GM10266 (cell line): Measurements from ENCODE around the gene EEFSEC.

Experiments used
- DNase-seq: peaks from one replicate; pipeline ENCODE4 v3.0.0; 2012; ENCODE audit errors: extremely low spot score
- TF ChIP-seq, protein P1 (sequence below): IDR thresholded peaks from 2 replicates; pipeline ENCODE4 v1.5.1; 2012; ENCODE audit warnings: mild to moderate bottlenecking, low read depth; ENCODE audit not compliant: control insufficient read depth, insufficient read depth; ENCODE audit errors: missing control alignments

The EEFSEC gene

DNA sequence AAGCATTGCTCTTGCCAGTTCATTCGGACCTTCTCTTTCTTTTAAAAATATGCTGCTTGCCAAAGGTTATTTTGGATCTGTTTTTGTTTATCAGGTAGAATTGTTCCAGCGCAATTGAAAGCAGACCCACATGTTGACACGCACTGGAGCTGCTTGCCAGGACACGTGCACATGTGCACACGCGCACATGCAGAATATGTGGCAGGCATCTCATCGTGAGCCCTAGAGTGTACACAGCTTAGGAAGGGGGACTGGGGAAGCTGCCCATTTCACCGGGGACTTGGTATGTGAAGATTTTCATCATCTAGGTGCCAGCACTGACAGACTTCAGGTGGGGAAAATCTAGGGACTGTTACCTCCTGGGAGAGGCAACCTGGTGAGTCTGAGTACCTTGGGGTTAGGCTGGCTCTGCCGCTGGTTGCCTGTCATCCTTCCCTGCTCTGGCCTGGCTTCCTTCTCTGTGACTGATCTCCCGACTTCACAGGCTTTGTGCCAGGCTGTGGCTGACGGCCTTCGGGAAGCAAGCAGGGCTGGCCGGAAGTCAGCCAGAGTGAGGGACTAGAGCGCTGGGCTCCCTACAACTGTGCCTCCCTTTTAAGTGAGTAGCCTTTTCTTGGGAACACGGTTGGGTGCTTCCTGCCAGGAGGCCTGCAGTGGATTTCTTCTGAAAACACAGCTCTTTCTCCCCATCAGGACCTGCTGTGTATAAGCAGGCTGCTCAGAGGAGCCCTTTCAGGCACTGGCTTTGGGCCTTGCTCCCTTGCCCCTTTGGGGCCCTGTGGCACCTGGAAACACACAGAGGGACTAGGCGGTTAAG, 129.3 kb downstream of the EEFSEC start:
- DNase-seq: no peak
- TF ChIP-seq, protein P1, sequence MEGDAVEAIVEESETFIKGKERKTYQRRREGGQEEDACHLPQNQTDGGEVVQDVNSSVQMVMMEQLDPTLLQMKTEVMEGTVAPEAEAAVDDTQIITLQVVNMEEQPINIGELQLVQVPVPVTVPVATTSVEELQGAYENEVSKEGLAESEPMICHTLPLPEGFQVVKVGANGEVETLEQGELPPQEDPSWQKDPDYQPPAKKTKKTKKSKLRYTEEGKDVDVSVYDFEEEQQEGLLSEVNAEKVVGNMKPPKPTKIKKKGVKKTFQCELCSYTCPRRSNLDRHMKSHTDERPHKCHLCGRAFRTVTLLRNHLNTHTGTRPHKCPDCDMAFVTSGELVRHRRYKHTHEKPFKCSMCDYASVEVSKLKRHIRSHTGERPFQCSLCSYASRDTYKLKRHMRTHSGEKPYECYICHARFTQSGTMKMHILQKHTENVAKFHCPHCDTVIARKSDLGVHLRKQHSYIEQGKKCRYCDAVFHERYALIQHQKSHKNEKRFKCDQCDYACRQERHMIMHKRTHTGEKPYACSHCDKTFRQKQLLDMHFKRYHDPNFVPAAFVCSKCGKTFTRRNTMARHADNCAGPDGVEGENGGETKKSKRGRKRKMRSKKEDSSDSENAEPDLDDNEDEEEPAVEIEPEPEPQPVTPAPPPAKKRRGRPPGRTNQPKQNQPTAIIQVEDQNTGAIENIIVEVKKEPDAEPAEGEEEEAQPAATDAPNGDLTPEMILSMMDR: no peak

DNA sequence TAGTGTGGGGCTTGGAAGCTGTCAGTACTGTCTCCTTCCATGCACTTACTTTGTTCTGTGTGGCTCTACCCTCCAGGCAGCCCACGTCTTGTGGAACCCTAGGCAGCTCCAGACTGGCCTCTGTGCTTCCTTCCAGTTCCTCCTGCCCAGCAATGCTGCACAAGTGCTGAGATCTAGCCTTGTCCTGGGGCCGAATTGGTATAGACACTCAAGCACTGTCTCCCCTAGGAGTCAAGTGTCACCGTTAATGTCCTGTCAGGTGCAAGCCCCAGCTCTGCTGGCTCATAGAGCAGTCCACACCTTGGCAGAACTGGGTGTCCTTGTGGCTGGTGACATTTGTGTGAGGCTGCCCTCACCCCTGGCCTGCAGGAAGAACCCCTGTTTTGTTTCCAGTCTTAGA, 130.1 kb downstream of the EEFSEC start:
- no peak for DNase-seq
- TF ChIP-seq, protein P1: no peak

DNA sequence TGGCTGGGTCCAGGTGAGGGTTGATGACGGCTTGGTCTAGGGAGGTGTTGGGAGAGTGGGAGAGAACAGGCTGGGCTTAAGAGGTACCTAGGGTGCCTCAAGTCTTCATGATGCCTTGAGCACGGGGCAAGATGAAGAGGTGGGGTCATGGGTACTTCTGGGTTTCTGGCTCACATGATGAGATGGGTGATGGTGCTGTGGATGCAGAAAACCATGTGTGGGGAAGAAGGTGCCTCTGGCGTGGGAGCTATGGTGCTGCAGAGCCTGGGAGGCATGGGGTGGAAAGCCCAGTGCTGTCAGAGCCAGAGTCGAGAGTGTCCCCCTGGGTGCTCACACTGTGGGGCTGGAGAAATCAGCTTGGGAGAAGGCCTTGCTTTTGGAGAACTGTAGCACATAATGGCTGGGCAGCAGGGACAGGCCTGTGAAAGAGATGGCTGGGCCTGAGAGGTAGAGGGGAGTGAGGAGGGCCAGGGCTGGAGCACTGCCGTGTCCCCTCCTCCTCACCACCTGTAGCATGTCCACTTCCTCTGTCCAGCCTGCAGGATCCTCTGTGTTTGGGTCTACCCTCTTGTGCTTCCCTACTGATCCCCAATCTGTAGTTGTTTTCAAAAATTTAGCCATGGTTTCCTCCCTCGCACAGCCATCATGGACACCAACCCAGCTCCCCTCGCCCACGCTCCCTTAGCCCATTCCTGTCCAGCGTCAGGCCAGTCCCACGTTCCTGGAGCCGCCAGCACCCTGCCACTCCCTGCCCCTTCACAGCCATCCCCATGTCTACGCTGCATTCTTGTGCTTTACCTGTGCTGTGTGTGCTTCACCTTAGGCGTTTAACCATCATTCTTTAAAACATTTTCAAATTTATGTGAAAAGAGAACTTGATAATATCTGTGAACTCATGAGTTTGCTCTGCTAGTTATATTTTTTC, 132.0 kb downstream of the EEFSEC start:
- TF ChIP-seq, protein P1: no peak
- no peak for DNase-seq

DNA sequence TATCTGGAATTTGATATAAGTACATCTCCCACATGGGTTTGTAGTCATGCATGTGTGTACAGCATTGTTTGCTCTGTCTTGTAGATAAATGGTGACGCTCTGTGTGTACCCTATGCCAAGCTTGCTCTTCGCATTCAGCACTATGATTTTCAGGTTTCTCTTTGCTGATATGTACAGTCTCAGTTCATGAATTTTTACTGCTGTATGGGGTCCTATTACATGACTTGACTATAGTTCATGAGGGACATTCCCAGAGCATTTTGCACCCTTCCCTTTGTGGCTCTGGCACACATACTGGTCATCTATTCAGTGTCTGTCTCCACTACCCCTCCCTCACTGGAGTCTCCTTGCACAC, 132.7 kb downstream of the EEFSEC start:
- DNase-seq: no peak
- TF ChIP-seq, protein P1: no peak

DNA sequence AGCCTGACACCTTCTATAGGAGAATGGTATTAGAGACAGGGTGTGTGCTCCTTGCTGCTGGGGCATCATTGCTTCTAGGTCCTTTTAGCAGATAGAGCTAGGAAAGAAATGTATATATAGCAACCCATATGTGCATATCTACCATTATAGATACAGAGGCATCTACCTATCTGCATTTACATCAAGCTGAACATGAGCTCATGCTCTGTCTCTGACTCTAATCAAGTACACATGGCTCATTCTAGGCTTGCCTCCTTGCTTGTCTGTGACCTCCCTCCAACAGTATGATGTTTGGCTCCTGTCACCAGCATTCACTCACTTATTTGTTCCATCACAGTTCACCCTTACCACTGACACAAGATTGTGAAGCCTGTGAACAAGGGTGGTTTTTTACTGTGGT, 133.4 kb downstream of the EEFSEC start:
- TF ChIP-seq, protein P1: no peak
- DNase-seq: no peak

DNA sequence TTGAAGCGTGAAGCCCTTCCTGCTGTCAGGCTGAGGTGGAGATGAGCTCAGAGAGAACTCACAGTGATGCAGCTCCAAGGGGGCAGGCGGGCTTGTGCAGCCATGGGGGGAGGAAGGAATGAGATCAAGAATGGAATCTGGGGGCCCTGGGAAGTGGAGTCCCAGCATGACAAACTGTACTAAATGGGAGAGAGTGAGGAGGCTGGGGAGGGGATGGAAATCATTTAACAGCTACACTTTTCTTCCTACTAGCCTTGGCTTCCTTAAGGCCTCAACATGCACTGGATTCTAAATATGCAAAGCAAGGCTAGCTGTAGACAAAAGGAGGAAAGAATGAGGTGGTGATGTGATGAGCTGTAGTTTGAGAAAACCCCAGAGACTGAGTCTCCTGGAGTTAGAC, 133.9 kb downstream of the EEFSEC start:
- DNase-seq: no peak
- TF ChIP-seq, protein P1: no peak

DNA sequence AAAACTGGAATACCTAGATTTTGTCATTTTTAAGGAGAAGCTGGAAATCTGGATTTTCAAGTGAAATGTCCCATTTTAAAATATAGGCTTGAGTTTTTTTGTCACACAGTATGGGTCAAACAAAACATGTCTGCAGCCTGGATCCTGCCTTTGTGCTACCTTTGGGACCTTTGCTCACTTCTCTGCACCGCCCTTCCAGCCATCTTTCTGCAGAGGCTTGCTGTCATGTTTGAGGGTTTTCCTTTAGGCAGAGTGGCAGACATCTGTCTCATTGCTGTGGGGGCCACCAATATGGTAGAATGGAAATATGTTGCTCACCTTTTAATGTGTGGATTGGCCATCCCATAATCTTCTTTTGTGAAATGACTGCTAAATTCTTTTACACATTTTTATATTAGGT, 136.3 kb downstream of the EEFSEC start:
- TF ChIP-seq, protein P1: no peak
- DNase-seq: no peak
